ENCODE measurements around the gene HCAR2.

The HCAR2 gene

GRCh38 chr12:122747224-122748135, 44.3 kb upstream of the HCAR2 start:
- Histone ChIP-seq H3K4ac (ENCODE audit: low read depth, low read length) (no peak overlapping the region), H3K79me2 (ENCODE audit: control insufficient read depth, insufficient read depth, low read length) (no peaks in the 10 kb centered on the region), H2BK120ac (ENCODE audit: low read depth, low read length) (no peak overlapping the region), H3K36me3 (ENCODE audit: control insufficient read depth, insufficient read depth, low read length) (no peaks in the 10 kb centered on the region), H3K23ac (ENCODE audit: low read length) (no peak overlapping the region), H3K9ac (ENCODE audit: low read length) (no peak overlapping the region), H3K4me3 (ENCODE audit: low read length) (no peak overlapping the region), H4K5ac (ENCODE audit: low read length) (no peak overlapping the region), H3K4me1 (ENCODE audit: control insufficient read depth, low read depth, low read length) (no peaks in the 10 kb centered on the region), H2BK5ac (ENCODE audit: low read length) (no peak overlapping the region), H3K56ac (ENCODE audit: low read length) (no peak overlapping the region), H4K8ac (ENCODE audit: low read depth, low read length) (no peak overlapping the region), H3K27me3 (ENCODE audit: insufficient read depth, low read length, poor library complexity) (no peaks in the 10 kb centered on the region), H3K18ac (ENCODE audit: low read length) (no peak overlapping the region), H3K27ac (ENCODE audit: low read depth, low read length) (no peak overlapping the region), H3K4me2 (ENCODE audit: low read length) (no peak overlapping the region), H3K79me1 (ENCODE audit: low read length) (no peaks in the 10 kb centered on the region), H2AK5ac (ENCODE audit: low read length) (no peak overlapping the region), H2BK15ac (replicated peaks; ENCODE audit: low read depth) (no peak overlapping the region)
- DNase-seq, result no peak
- WGBS (ENCODE audit: extremely low coverage, insufficient coverage, low lambda C conversion rate), result 92% methylated on average over 2 of the region's 9 CpGs

- no peak overlapping the region for H3K9ac ChIP-seq (ENCODE audit: low read length)
- H3K18ac ChIP-seq (ENCODE audit: low read length), result no peak overlapping the region
- no peak overlapping the region for H2BK15ac ChIP-seq (replicated peaks; ENCODE audit: low read depth)
- no peaks in the 10 kb centered on the region for H3K79me2 ChIP-seq (ENCODE audit: control insufficient read depth, insufficient read depth, low read length)
- no peak for DNase-seq
- H3K4me2 ChIP-seq (ENCODE audit: low read length), result no peak overlapping the region
- no peak overlapping the region for H4K8ac ChIP-seq (ENCODE audit: low read depth, low read length)
- no peak overlapping the region for H3K56ac ChIP-seq (ENCODE audit: low read length)
- H3K79me1 ChIP-seq (ENCODE audit: low read length), result no peaks in the 10 kb centered on the region
- H2BK5ac ChIP-seq (ENCODE audit: low read length), result no peak overlapping the region
- no peak overlapping the region for H2BK120ac ChIP-seq (ENCODE audit: low read depth, low read length)
- no peak overlapping the region for H3K4ac ChIP-seq (ENCODE audit: low read depth, low read length)
- H3K27me3 ChIP-seq (ENCODE audit: insufficient read depth, low read length, poor library complexity), result no peaks in the 10 kb centered on the region
- no peaks in the 10 kb centered on the region for H3K36me3 ChIP-seq (ENCODE audit: control insufficient read depth, insufficient read depth, low read length)
- H2AK5ac ChIP-seq (ENCODE audit: low read length), result no peak overlapping the region
- no peak overlapping the region for H3K23ac ChIP-seq (ENCODE audit: low read length)
- no CpG with 5 or more reads among the region's 7 CpGs for WGBS (ENCODE audit: extremely low coverage, insufficient coverage, low lambda C conversion rate)
- no peak overlapping the region for H3K4me3 ChIP-seq (ENCODE audit: low read length)
- no peaks in the 10 kb centered on the region for H3K4me1 ChIP-seq (ENCODE audit: control insufficient read depth, low read depth, low read length)
- no peak overlapping the region for H3K27ac ChIP-seq (ENCODE audit: low read depth, low read length)
- H4K5ac ChIP-seq (ENCODE audit: low read length), result no peak overlapping the region
These were observed 40.9 kb upstream of the HCAR2 start for GRCh38 chr12:122743895-122744525.

GRCh38 chr12:122740351-122740750, 37.2 kb upstream of the HCAR2 start:
- Histone ChIP-seq H3K9ac (ENCODE audit: low read length) (no peak overlapping the region), H2BK15ac (replicated peaks; ENCODE audit: low read depth) (no peak overlapping the region), H3K4me3 (ENCODE audit: low read length) (no peak overlapping the region), H3K27ac (ENCODE audit: low read depth, low read length) (no peak overlapping the region), H4K5ac (ENCODE audit: low read length) (no peak overlapping the region), H4K8ac (ENCODE audit: low read depth, low read length) (no peak overlapping the region), H3K4me1 (ENCODE audit: control insufficient read depth, low read depth, low read length) (no peaks in the 10 kb centered on the region), H3K56ac (ENCODE audit: low read length) (no peak overlapping the region), H3K4me2 (ENCODE audit: low read length) (no peak overlapping the region), H2AK5ac (ENCODE audit: low read length) (no peak overlapping the region), H3K79me2 (ENCODE audit: control insufficient read depth, insufficient read depth, low read length) (no peaks in the 10 kb centered on the region), H3K23ac (ENCODE audit: low read length) (no peak overlapping the region), H3K18ac (ENCODE audit: low read length) (no peak overlapping the region), H2BK5ac (ENCODE audit: low read length) (no peak overlapping the region), H3K36me3 (ENCODE audit: control insufficient read depth, insufficient read depth, low read length) (no peaks in the 10 kb centered on the region), H3K4ac (ENCODE audit: low read depth, low read length) (no peak overlapping the region), H3K27me3 (ENCODE audit: insufficient read depth, low read length, poor library complexity) (no peaks in the 10 kb centered on the region), H2BK120ac (ENCODE audit: low read depth, low read length) (no peak overlapping the region), H3K79me1 (ENCODE audit: low read length) (no peaks in the 10 kb centered on the region)
- no CpG with 5 or more reads among the region's 7 CpGs for WGBS (ENCODE audit: extremely low coverage, insufficient coverage, low lambda C conversion rate)
- peak; percentile 53 for DNase-seq

GRCh38 chr12:122738571-122738970, 35.4 kb upstream of the HCAR2 start:
- no peak overlapping the region for H3K4me2 ChIP-seq (ENCODE audit: low read length)

GRCh38 chr12:122732611-122733010, 29.5 kb upstream of the HCAR2 start:
- Histone ChIP-seq H3K4me3 (ENCODE audit: low read length) (no peak overlapping the region), H3K27me3 (ENCODE audit: insufficient read depth, low read length, poor library complexity) (no peaks in the 10 kb centered on the region), H3K27ac (ENCODE audit: low read depth, low read length) (no peak overlapping the region), H3K4me1 (ENCODE audit: control insufficient read depth, low read depth, low read length) (no peaks in the 10 kb centered on the region), H2AK5ac (ENCODE audit: low read length) (no peak overlapping the region), H3K18ac (ENCODE audit: low read length) (no peak overlapping the region), H4K5ac (ENCODE audit: low read length) (no peak overlapping the region), H3K23ac (ENCODE audit: low read length) (no peak overlapping the region), H3K56ac (ENCODE audit: low read length) (no peak overlapping the region), H2BK5ac (ENCODE audit: low read length) (no peak overlapping the region), H4K8ac (ENCODE audit: low read depth, low read length) (no peak overlapping the region), H3K36me3 (ENCODE audit: control insufficient read depth, insufficient read depth, low read length) (no peaks in the 10 kb centered on the region), H3K4me2 (ENCODE audit: low read length) (no peak overlapping the region), H3K79me2 (ENCODE audit: control insufficient read depth, insufficient read depth, low read length) (no peaks in the 10 kb centered on the region), H2BK120ac (ENCODE audit: low read depth, low read length) (no peak overlapping the region), H3K79me1 (ENCODE audit: low read length) (no peaks in the 10 kb centered on the region), H3K9ac (ENCODE audit: low read length) (no peak overlapping the region), H3K4ac (ENCODE audit: low read depth, low read length) (no peak overlapping the region), H2BK15ac (replicated peaks; ENCODE audit: low read depth) (no peak overlapping the region)
- no peak for DNase-seq
- WGBS (ENCODE audit: extremely low coverage, insufficient coverage, low lambda C conversion rate), result no CpG with 5 or more reads among the region's 4 CpGs

More at GRCh38 chr12:122738571-122738970, 35.4 kb upstream of the HCAR2 start:
- H3K79me1 ChIP-seq (ENCODE audit: low read length), result no peaks in the 10 kb centered on the region
- no peak overlapping the region for H3K56ac ChIP-seq (ENCODE audit: low read length)
- no peak overlapping the region for H2BK120ac ChIP-seq (ENCODE audit: low read depth, low read length)
- H4K8ac ChIP-seq (ENCODE audit: low read depth, low read length), result no peak overlapping the region
- no peak overlapping the region for H3K4me3 ChIP-seq (ENCODE audit: low read length)
- H2AK5ac ChIP-seq (ENCODE audit: low read length), result no peak overlapping the region
- no peak overlapping the region for H4K5ac ChIP-seq (ENCODE audit: low read length)
- no peak overlapping the region for H3K23ac ChIP-seq (ENCODE audit: low read length)
- no peak overlapping the region for H3K27ac ChIP-seq (ENCODE audit: low read depth, low read length)
- H3K9ac ChIP-seq (ENCODE audit: low read length), result no peak overlapping the region
- H2BK5ac ChIP-seq (ENCODE audit: low read length), result no peak overlapping the region
- no peak overlapping the region for H3K4ac ChIP-seq (ENCODE audit: low read depth, low read length)
- no peak overlapping the region for H2BK15ac ChIP-seq (replicated peaks; ENCODE audit: low read depth)
- H3K79me2 ChIP-seq (ENCODE audit: control insufficient read depth, insufficient read depth, low read length), result no peaks in the 10 kb centered on the region
- no peaks in the 10 kb centered on the region for H3K4me1 ChIP-seq (ENCODE audit: control insufficient read depth, low read depth, low read length)
- H3K18ac ChIP-seq (ENCODE audit: low read length), result no peak overlapping the region
- H3K36me3 ChIP-seq (ENCODE audit: control insufficient read depth, insufficient read depth, low read length), result no peaks in the 10 kb centered on the region
- no peaks in the 10 kb centered on the region for H3K27me3 ChIP-seq (ENCODE audit: insufficient read depth, low read length, poor library complexity)
- no CpG with 5 or more reads among the region's 7 CpGs for WGBS (ENCODE audit: extremely low coverage, insufficient coverage, low lambda C conversion rate)
- no peak for DNase-seq
